CD4-positive, alpha-beta T cell treated with Interleukin-4 for 4 hours (primary cell): ENCODE data around the gene DHRS7C.

ENCODE experiments used
- DNase-seq: peaks from one replicate; pipeline ENCODE4 v3.0.0-alpha.2; 2020

Gene DHRS7C

DNA sequence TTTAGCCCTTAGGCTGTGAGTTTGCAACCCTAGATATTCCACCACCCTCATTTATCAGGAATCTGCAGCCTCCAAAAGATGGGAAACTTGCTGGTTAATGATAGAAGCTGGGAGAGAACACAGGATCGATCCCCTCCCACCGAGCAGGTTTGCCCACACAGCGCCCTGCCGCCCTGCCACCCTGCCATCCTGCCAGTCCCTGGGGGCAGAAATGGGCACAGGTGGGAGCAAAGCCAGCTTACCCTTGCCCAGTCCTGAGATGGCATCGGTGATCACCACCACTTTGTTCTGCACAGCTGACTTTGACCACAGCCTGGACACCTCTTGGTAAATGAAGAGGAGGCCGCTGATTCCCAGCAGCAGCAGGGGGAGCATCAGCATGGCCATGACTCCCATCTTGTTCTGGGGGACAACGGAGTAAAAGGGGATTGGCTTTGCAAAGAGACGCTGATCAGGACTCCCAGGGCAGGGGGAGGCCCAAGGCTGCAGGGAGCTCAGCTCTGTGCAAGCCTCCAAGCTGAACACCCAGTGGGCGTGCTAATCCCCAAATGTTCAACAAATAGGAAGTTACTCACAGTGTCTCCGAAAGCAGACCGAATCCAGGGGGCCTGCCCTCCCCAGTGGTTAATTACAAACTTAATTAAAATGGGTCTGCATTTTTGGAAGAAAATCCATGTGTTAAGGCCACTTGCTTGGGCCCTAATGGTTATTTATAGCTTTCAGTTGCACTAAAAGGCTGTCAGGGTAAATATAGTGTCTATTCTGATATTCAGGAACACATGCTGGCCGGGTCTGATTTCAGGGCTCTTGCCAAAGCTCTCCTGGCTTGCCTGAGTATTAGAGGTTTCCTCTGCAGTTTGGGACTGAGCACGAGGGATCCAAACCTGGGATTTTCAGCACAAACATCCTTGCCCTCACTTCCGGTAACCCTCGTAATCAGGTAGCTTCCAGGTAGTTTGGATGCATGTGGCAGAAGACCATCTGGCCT is at the start of gene DHRS7C:
TSS of gene DHRS7C (minus strand) at position 704 of the 988 bp plus-strand sequence. CDS start at position 396, 308 bp downstream.
- DNase-seq = no peak

- DNase-seq = no peak
Observed at GRCh38 chr17:9839433-9839832, 48.0 kb upstream of the DHRS7C start.

DNA sequence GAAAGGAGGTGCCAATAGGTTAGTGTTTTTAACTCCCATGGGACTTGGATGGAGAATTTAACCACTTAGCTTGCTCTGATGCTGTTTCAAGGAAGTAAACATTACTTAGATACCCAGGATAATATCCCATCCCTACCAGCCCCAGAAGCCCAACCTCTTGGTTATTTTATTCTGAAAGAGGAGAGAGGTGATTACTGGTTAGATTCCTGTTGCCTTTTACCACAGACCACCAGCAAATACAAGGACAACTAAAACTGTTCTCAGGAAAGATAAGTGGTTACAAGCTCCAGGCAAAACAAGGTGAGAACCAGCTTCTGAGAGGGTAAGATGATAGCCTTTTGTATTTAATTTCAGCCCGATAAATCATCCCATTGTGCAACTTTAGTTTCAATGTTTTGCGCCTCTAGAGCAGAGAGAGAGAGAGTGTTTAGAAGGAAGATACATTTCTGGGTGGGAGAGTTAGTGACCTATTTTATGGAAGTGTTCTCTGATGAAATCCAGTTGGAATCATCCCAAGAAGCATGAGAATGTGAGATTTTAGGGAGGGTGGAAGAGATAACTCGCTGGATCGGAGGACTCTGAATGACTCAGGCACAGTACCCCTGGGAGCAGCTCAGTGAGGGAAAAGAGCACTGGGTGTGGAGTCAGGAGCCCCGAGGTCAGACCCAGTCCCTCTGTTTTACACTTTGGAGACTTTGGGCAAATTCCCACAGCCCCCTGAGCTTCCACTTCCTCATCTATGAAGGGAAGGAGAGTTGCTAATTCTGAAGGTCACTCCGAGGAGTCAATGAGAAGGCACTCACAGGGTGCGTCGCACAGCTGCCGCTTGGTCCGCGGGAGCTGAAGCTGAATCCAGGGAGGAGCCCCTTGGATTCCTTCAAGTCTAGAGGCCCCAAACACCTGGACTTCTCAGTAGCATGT is 46.4 kb upstream of the DHRS7C start:
- DNase-seq = no peak

DNA sequence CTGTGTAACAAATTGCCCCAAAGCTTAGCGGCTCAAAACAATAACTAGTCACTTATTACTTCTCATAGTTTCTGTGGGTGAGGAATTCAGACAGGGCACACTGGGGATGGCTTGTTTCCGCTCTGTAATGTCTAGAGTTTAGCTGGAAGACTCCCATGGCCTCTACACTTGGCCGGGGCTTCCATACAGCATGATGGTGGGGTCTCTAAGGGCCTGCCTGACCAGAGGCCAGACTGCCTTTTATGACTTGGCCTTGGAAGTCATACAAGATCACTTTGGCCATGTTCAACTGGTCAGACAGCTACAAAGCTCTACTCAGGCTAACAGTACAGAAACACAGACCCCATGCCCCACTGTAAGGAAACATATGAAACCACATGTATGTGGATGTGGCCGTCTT is 42.5 kb upstream of the DHRS7C start:
- DNase-seq = no peak

- DNase-seq = no peak
Observed at GRCh38 chr17:9830711-9831110, 39.3 kb upstream of the DHRS7C start.

DNA sequence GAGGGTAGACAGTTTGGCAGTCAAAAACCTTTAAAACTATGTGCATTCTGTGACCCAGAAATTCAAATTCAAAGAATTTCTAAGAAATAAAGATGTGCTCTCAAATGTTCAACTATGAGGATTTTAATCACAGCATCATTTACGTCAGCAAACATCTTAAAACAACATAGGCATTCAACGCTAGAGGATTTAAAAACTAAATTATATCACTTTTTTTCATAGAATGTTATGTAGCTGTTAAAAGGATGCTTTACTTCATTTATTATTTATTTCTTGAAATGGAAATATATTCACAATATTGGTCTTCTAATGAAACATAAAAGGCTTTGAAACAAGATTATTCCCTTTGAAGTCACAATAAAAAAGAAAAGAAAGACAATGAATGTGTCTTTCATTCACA is 38.0 kb upstream of the DHRS7C start:
- no peak for DNase-seq

GRCh38 chr17:9828296-9829295 is 37.2 kb upstream of the DHRS7C start:
- DNase-seq = no peak

DNA sequence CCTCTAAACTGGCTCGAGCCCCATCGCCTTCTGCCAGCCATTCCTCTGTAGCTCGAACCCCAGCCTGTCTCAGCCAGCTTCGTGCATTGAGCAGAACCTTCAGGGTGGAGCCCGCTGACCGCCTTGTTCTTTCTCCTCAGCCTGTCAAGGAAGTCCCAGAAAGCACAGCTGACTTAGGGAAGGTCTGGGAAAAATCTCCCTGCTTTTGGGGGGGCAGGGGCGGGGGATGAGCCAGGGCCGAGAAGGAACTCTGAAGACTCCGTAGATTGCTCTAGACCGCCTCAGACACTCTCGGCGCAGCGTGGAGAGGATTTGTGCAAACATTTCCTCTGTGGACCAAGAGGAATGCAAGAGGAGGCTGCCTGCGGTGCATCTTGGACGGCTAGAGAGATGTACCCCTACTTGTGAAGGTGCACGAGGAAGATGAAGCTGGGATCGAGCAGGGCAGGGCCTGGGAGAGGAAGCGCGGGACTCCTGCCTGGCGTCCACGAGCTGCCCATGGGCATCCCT is 34.3 kb upstream of the DHRS7C start, which contains the start of gene GLP2R:
TSS of gene GLP2R (plus strand) at position 284 of the 510 bp plus-strand sequence. CDS start at position 424, 140 bp downstream.
- no peak for DNase-seq

DNA sequence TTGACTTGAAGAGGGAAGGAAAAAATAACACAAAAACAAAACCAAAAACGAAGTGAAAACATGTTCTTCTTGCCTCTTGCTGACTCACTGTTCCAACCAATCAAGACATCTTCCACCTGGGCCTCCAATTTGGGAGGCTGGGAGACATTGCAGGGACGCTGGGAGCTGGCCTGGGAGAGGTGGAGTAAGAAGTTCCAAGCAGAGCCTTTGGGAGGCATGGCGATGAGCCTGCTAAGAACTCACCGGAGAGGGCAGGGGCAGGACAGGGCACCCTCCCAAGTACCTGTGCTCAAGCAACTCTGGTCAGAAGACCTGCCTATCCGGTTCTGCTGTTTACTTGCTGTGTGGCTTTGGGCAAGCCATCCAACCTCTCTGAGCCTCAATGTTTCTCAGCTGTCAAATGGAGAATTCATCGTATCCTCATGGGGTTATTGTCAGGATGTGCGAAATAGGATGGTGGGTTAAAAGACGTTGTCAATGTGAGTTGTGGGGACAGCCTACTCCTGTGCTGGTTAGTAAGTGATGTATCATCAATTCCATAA is 33.5 kb upstream of the DHRS7C start:
- DNase-seq = no peak

- no peak for DNase-seq
Observed at GRCh38 chr17:9824094-9824493, 32.7 kb upstream of the DHRS7C start.

DNA sequence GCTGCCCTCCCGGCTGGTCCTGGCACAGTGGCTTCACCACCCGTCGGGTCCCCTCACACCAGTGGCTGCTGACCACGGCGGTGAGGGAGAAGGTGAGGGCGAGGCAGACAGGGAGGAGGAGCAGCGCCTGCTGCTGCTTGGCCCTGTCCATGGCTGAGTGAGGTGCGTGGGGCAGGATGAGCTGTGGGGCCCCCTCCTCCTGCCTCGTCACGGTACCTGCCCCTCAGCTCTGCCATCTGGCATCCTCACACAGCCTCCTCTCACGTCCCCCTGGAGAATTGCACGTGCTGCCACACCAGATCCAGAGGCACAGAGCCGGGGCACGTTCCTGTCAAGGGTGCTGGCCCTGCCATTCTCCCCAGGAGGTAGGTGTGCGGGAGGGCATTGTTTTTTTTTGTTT is 30.5 kb upstream of the DHRS7C start, which contains the start of gene GSG1L2:
TSS of gene GSG1L2 (minus strand) at position 159 of the 400 bp plus-strand sequence. CDS start at position 151, 8 bp downstream.
- DNase-seq = no peak

GRCh38 chr17:9820448-9820847 is 29.1 kb upstream of the DHRS7C start:
- no peak for DNase-seq

- no peak for DNase-seq
Observed at GRCh38 chr17:9818760-9819159, 27.4 kb upstream of the DHRS7C start.

- DNase-seq = no peak
Observed at GRCh38 chr17:9817086-9817485, 25.7 kb upstream of the DHRS7C start.

DNA sequence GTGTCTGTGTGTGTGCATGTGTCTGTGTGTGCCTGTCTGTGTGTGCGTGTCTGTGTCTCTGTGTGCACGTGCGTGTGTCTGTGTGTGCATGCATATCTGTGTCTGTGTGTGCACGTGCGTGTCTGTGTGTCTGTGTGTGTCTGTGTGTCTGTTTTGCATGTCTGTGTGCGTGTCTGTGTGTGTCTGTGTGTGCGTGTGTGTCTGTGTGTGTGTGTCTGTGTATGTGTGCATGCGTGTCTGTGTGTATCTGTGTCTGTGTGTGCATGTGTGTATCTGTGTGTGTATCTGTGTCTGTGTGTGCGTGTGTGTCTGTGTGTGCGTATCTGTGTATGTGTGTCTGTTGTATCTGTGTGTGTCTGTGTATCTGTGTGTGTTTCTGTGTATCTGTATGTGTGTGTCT is 25.1 kb upstream of the DHRS7C start:
- no peak for DNase-seq

DNA sequence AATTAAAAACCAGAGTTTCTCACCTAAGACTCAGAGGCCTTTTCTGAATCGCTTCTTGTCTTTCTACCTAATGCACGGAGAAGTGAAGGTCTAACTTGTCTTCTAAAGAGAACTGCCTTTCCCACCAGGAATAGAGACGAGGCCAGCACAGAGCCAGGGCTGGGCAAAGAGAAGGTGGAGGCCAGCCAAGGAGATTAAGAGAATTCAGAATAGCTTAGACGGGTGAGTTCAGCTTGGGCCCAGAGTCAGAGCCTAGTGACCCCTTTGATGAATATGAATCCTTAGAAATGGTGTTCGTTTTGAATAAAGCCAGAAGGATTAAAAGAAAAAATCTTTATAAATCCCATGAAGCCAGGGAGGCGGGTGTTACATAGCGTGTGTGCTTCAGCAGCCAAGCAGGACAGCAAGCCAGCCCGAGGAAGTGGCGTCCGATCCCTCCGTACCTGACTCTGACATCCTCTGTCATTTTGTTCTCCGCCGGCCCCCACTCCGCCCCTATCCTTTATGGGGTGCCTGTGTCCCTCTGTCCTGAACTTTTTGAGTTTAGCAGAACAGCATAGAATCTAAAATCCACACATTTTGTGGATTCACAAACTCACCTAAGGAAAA is 23.0 kb upstream of the DHRS7C start:
- no peak for DNase-seq

- no peak for DNase-seq
Observed at GRCh38 chr17:9813166-9813565, 21.8 kb upstream of the DHRS7C start.

GRCh38 chr17:9811537-9811936 is 20.1 kb upstream of the DHRS7C start:
- no peak for DNase-seq

DNA sequence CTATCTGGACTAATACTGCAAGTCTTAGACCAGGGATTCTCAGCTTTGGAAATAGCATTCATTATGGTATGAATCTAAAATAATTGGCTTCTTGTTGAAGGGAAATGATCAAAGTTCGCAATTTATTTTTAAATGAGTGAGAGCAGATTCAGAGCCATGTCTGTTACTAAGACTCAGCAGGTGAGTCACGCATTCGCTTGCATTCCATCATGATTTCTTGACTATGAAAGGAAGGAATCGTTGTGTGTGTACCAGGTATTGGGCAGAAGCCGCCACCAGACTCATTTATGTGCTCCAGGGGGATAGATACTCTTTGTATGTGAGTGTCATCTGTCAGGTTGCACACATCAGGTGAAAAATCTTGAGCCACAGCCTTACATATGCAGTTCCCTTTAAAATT is 19.7 kb upstream of the DHRS7C start:
- DNase-seq = no peak

GRCh38 chr17:9810100-9810949 is 18.9 kb upstream of the DHRS7C start:
- no peak for DNase-seq
